HepG2 (cell line): Measurements from ENCODE around the gene ASIC2. TPM values are rescaled to one million over a fixed set of nuclear protein-coding genes. Genes with fewer than 3 reads are reported as not detected.

Source experiments
- ATAC-seq: fragments of 200-7000 bp; cut with Tn5 transposase; 3 replicates; pipeline ENCODE4 v1.9.1; 2020; ENCODE audit warnings: mild to moderate bottlenecking, moderate library complexity
- BruUV-seq: library from RNA; stranded (reverse); fragments of 400-500 nt; replicated peaks from 2 replicates; lab custom pipeline; 2021; lab: Mats Ljungman, UMichigan
- CTCF ChIA-PET: fragments of 300-600 bp; formaldehyde crosslinking; extraction: SDS; loops from one replicate; lab custom pipeline; 2021; ENCODE audit warnings: low total read pairs, inconsistent platforms, low intra/inter-chr PET ratio; lab: Yijun Ruan, JAX
- POLR2A ChIA-PET: fragments of 350-600 bp; sonication (Branson Sonifier 250); formaldehyde crosslinking; loops from one replicate; lab custom pipeline; 2020; ENCODE audit warnings: antibody characterized with exemption, inconsistent platforms; lab: Yijun Ruan, JAX
- DNase-seq: peaks from one replicate; pipeline ENCODE4 v3.0.0-alpha.2; 2015; ENCODE audit warnings: low spot score
- FAIRE-seq: peaks from 3 replicates; lab custom pipeline; 2011; peaks lifted over from hg19 to GRCh38; lab: Jason Lieb, UNC
- H2AFZ ChIP-seq: one replicate; pipeline ENCODE4 v1.6.1; 2011; ENCODE audit warnings: low read length, inconsistent platforms
- H3K27ac ChIP-seq: fragments of 300-600 bp; 3 replicates; pipeline ENCODE4 v1.8.0; 2011; ENCODE audit warnings: mixed run types, mild to moderate bottlenecking, mixed read lengths, low read length, inconsistent platforms; ENCODE audit not compliant: insufficient read depth; ENCODE audit errors: extremely low read length
- H3K27me3 ChIP-seq, 2 experiments: fragments of 200-600 bp in 1 of 2; 2 replicates in 1 of 2; 3 replicates in 1 of 2; pipeline versions ENCODE4 v1.6.0 to v1.8.0; 2011; ENCODE audit warnings: low read length in 2 of 2, mild to moderate bottlenecking in 2 of 2, moderate library complexity in 2 of 2, inconsistent platforms in 1 of 2; ENCODE audit not compliant: insufficient read depth in 2 of 2, control insufficient read depth in 1 of 2
- H3K36me3 ChIP-seq, 2 experiments: fragments of 200-600 bp in 1 of 2; replicated peaks in 1 of 2; 2 replicates in 1 of 2; 3 replicates in 1 of 2; pipeline versions ENCODE4 v1.5.1 to v1.8.0; 2011; ENCODE audit warnings: low read length in 2 of 2, inconsistent platforms in 1 of 2; ENCODE audit not compliant: insufficient read depth in 2 of 2, control insufficient read depth in 1 of 2
- H3K4me1 ChIP-seq: 2 replicates; pipeline ENCODE4 v1.5.1; 2012; ENCODE audit warnings: low read length, inconsistent platforms; ENCODE audit not compliant: insufficient read depth
- H3K4me2 ChIP-seq: 2 replicates; pipeline ENCODE4 v1.6.0; 2011; ENCODE audit warnings: low read depth, low read length, inconsistent platforms
- H3K4me3 ChIP-seq, 3 experiments: fragments of 200-600 bp in 1 of 3; sonication (generic), shearing (Covaris generic) in 1 of 3; replicated peaks in 1 of 3; 2 replicates each; pipeline ENCODE4 v1.5.1; 2011 to 2016; ENCODE audit warnings: low read length in 3 of 3, inconsistent platforms in 2 of 3, low read depth in 2 of 3, mild to moderate bottlenecking in 2 of 3, control low read depth in 1 of 3, mixed read lengths in 1 of 3; ENCODE audit not compliant: insufficient read depth in 1 of 3
- H3K79me2 ChIP-seq: one replicate; pipeline ENCODE4 v1.6.1; 2011; ENCODE audit warnings: low read length, inconsistent platforms; ENCODE audit not compliant: insufficient read depth
- H3K9ac ChIP-seq: 2 replicates; pipeline ENCODE4 v1.6.0; 2011; ENCODE audit warnings: mild to moderate bottlenecking, low read depth, low read length, inconsistent platforms; ENCODE audit not compliant: insufficient read depth
- H3K9me3 ChIP-seq: 2 replicates; pipeline ENCODE4 v1.5.1; 2012; ENCODE audit warnings: mild to moderate bottlenecking, low read length
- H4K20me1 ChIP-seq: 2 replicates; pipeline ENCODE4 v1.6.0; 2011; ENCODE audit warnings: inconsistent platforms, mild to moderate bottlenecking, low read length, moderate library complexity; ENCODE audit not compliant: insufficient read depth
- CEBPB ChIP-seq: IDR thresholded peaks from 2 replicates; pipeline ENCODE4 v1.6.1; 2011; ENCODE audit warnings: low read depth, low read length, improper control_type of control experiment, borderline replicate concordance
- FOXO4 ChIP-seq: sonication (generic); formaldehyde crosslinking; conservative IDR thresholded peaks from 2 replicates; pipeline ENCODE4 v1.8.1; 2023; ENCODE audit warnings: missing genetic modification reagents
- JUND ChIP-seq: sonication (generic); formaldehyde crosslinking; IDR thresholded peaks from 2 replicates; pipeline ENCODE4 v1.8.0; 2022; ENCODE audit warnings: mild to moderate bottlenecking, missing genetic modification reagents
- MAFF ChIP-seq: IDR thresholded peaks from 2 replicates; pipeline ENCODE4 v1.6.1; 2011; ENCODE audit warnings: low read depth, low read length, improper control_type of control experiment
- MAFK ChIP-seq, 2 experiments: IDR thresholded peaks in 1 of 2; conservative IDR thresholded peaks in 1 of 2; 2 replicates each; pipeline ENCODE4 v1.6.1; 2011; ENCODE audit warnings: improper control_type of control experiment in 2 of 2, low read length in 2 of 2
- NBN ChIP-seq: fragments of 450-650 bp; conservative IDR thresholded peaks from 2 replicates; pipeline ENCODE4 v1.6.1; 2017
- POLR2AphosphoS5 ChIP-seq: IDR thresholded peaks from 2 replicates; pipeline ENCODE4 v1.6.1; 2012; ENCODE audit warnings: low read depth, low read length
- RAD21 ChIP-seq: fragments of 450-650 bp; formaldehyde crosslinking; IDR thresholded peaks from 2 replicates; pipeline ENCODE4 v1.5.0; 2020; ENCODE audit warnings: mild to moderate bottlenecking
- SP5 ChIP-seq: IDR thresholded peaks from 2 replicates; pipeline ENCODE4 v1.6.1; 2016; ENCODE audit warnings: low read depth, borderline replicate concordance
- TBP ChIP-seq: sonication (generic); formaldehyde crosslinking; IDR thresholded peaks from 2 replicates; pipeline ENCODE4 v1.5.0; 2020; ENCODE audit warnings: missing genetic modification reagents
- TCF12 ChIP-seq, 2 experiments: fragments of 450-650 bp in 1 of 2; sonication (generic) in 1 of 2; formaldehyde crosslinking in 1 of 2; IDR thresholded peaks; 2 replicates each; pipeline versions ENCODE4 v1.6.1 to v1.8.0; 2017 to 2022; ENCODE audit warnings: antibody characterized with exemption in 1 of 2, mild to moderate bottlenecking in 1 of 2, missing genetic modification reagents in 1 of 2, moderate library complexity in 1 of 2
- U2AF2 ChIP-seq: fragments of 200-400 bp; formaldehyde crosslinking; IDR thresholded peaks from 2 replicates; pipeline ENCODE4 v1.6.1; 2017; ENCODE audit warnings: low read depth, mild to moderate bottlenecking, low read length
- ZNF230 ChIP-seq: sonication (generic); formaldehyde crosslinking; IDR thresholded peaks from 2 replicates; pipeline ENCODE4 v1.4.0; 2020; ENCODE audit warnings: mild to moderate bottlenecking, missing genetic modification reagents
- ZNF691 ChIP-seq: sonication (generic); formaldehyde crosslinking; IDR thresholded peaks from 2 replicates; pipeline ENCODE4 v1.4.0; 2020; ENCODE audit warnings: missing genetic modification reagents, low read depth, mild to moderate bottlenecking, borderline replicate concordance
- ZNF772 ChIP-seq: sonication (generic); formaldehyde crosslinking; IDR thresholded peaks from 2 replicates; pipeline ENCODE4 v1.5.0; 2020; ENCODE audit warnings: mild to moderate bottlenecking, missing genetic modification reagents
- WGBS: methylation state at CpG from one replicate; pipeline ENCODE4 v1.1.6; 2017; ENCODE audit warnings: low lambda C conversion rate; 5-methylcytosine and 5-hydroxymethylcytosine counted together
- in situ Hi-C: cut with HindIII; loops from 2 replicates; pipeline ENCODE4 v1.10.0; 2017; ENCODE audit warnings: low pct_unique_long_range_greater_than_20kb; ENCODE audit not compliant: extremely low pct_ligation_motif_present
- intact Hi-C: fragments of 100-400 bp; cut with micrococcal nuclease; formaldehyde crosslinking; loops from one replicate; pipeline ENCODE4 v1.10.0; 2022; ENCODE audit not compliant: unreplicated experiment
- polyA plus RNA-seq, 8 experiments: library from polyadenylated mRNA; depleted of rRNA in 3 of 8; stranded (reverse) in 7 of 8; unstranded in 1 of 8; fragments of >200 nt; fragmentation: Illumina TruSeq in 4 of 8; extraction: Trizol in 4 of 8; gene quantifications; 2 replicates each; pipeline versions ENCODE4 v1.2.1 to v1.2.3, GENCODE V29; 2011 to 2016; ENCODE audit warnings: low read depth in 4 of 8, missing spikeins in 1 of 8, mixed read lengths in 1 of 8; ENCODE audit not compliant: insufficient read depth in 1 of 8
- total RNA-seq, 5 experiments: library from RNA; depleted of rRNA; stranded (reverse); fragments of >200 nt; fragmentation: Illumina TruSeq; extraction: Trizol; gene quantifications; 2 replicates each; pipeline ENCODE4 v1.2.3, GENCODE V29; 2016; ENCODE audit warnings: low read depth in 1 of 5

Gene ASIC2
- total and polyA plus RNA-seq, 2 of the 13 experiments (the other 11 are each of a cell fraction or from before 2014, with no cell fraction given) = not detected

- Histone ChIP-seq H3K4me1 (no peaks in the 10 kb centered on the region), H3K27ac (no peak overlapping the region), H3K9ac (no peak overlapping the region), H3K4me3 (no peak overlapping the region), H3K9me3 (no peaks in the 10 kb centered on the region), H3K27me3 (peaks cover 0 to 9% of the 10 kb centered on the region in 2 experiments; a peak in 2 of 5 replicates), H2AFZ (no peak overlapping the region), H3K36me3 (no peaks in the 10 kb centered on the region), H4K20me1 (no peaks in the 10 kb centered on the region), H3K79me2 (no peaks in the 10 kb centered on the region), H3K4me2 (no peak overlapping the region)
- no peak for TF ChIP-seq TBP (CRISPR knock-in tag)
- no peak for TF ChIP-seq MAFK (conservative IDR thresholded peaks at IDR 0.05 in 1 of 2, IDR thresholded peaks at IDR 0.05 in 1 of 2; ENCODE audit: low read length in 2 of 2)
- TF ChIP-seq JUND = no peak
- no peak for TF ChIP-seq U2AF2
- no peak for TF ChIP-seq NBN
- TF ChIP-seq ZNF230 = no peak
- no peak for TF ChIP-seq MAFF
- TF ChIP-seq ZNF772 (CRISPR knock-in tag) = no peak
- no peak for TF ChIP-seq SP5
- TF ChIP-seq CEBPB = no peak
- no peak for TF ChIP-seq ZNF691 (CRISPR knock-in tag)
- TF ChIP-seq TCF12 (IDR thresholded peaks at IDR 0.05) = no peak
- no peak for TF ChIP-seq TCF12 (CRISPR knock-in tag; IDR thresholded peaks at IDR 0.05)
- no peak for TF ChIP-seq RAD21 (CRISPR knock-in tag)
- no peak for TF ChIP-seq FOXO4 (CRISPR knock-in tag)
- no peak for TF ChIP-seq POLR2AphosphoS5
- 1% methylated on average over 4 of the region's 4 CpGs for WGBS
- POLR2A ChIA-PET = no interaction called here
- CTCF ChIA-PET = no interaction called here
- ATAC-seq (no peak), FAIRE-seq (no peak), DNase-seq (no peak)
- in situ Hi-C loops = no loop called here
- no TSS peak for BruUV-seq
- intact Hi-C loops = no loop called here
Observed at GRCh38 chr17:33183487-33184026, 109.5 kb downstream of the ASIC2 start.
